HG03521 (cell line): Measurements from ENCODE around the gene MRPL20.
"Not testable (repeated sequence)": the region's sequence is repeated elsewhere in the genome, so short reads cannot be mapped to it uniquely, and the experiment has no call there.

Source experiments
- ATAC-seq: cut with Tn5 transposase; IDR thresholded peaks from one replicate; pipeline ENCODE4 v1.9.1; 2021; ENCODE audit warnings: mild to moderate bottlenecking, moderate library complexity; ENCODE audit not compliant: unreplicated experiment

The MRPL20 gene

GRCh38 chr1:1437904-1438376 is 30.8 kb upstream of the MRPL20 start:
- ATAC-seq, result peak; percentile 42

GRCh38 chr1:1437033-1437903 is 30.2 kb upstream of the MRPL20 start:
- no peak for ATAC-seq

GRCh38 chr1:1436630-1437032 is 29.5 kb upstream of the MRPL20 start:
- no peak for ATAC-seq

GRCh38 chr1:1435911-1436629 is 29.0 kb upstream of the MRPL20 start:
- ATAC-seq, result no peak

GRCh38 chr1:1435106-1435903 is 28.2 kb upstream of the MRPL20 start, which contains the start of gene VWA1:
Gene VWA1 (plus strand): TSS chr1:1435690. CDS start chr1:1435749, 59 bp downstream.
- no peak for ATAC-seq

GRCh38 chr1:1434824-1435105 is 27.7 kb upstream of the MRPL20 start:
- ATAC-seq, result no peak

GRCh38 chr1:1434131-1434823 is 27.2 kb upstream of the MRPL20 start:
- ATAC-seq, result no peak

GRCh38 chr1:1433804-1434130 is 26.7 kb upstream of the MRPL20 start:
- ATAC-seq, result no peak

- ATAC-seq, result no peak
Measured at GRCh38 chr1:1432951-1433803, 26.1 kb upstream of the MRPL20 start.

- ATAC-seq, result no peak
Measured at GRCh38 chr1:1432274-1432950, 25.3 kb upstream of the MRPL20 start.

- no peak for ATAC-seq
Measured at GRCh38 chr1:1431845-1432273, 24.8 kb upstream of the MRPL20 start.

GRCh38 chr1:1430992-1431844 is 24.1 kb upstream of the MRPL20 start:
- ATAC-seq, result no peak

- ATAC-seq, result no peak
Measured at GRCh38 chr1:1430114-1430982, 23.3 kb upstream of the MRPL20 start.

GRCh38 chr1:1429671-1430073 is 22.6 kb upstream of the MRPL20 start:
- no peak for ATAC-seq

- ATAC-seq, result not testable (repeated sequence)
Measured at GRCh38 chr1:1428967-1429366, 21.9 kb upstream of the MRPL20 start.

- ATAC-seq, result no peak
Measured at GRCh38 chr1:1428174-1428573, 21.1 kb upstream of the MRPL20 start.

GRCh38 chr1:1427820-1428148 is 20.7 kb upstream of the MRPL20 start:
- no peak for ATAC-seq
